ENCODE data around the gene STPG3. TPM values are rescaled to one million over a fixed set of nuclear protein-coding genes. Genes with fewer than 3 reads are reported as not detected.

The STPG3 gene
- total and polyA plus RNA-seq, 2 of the 13 experiments (the other 11 are each of a cell fraction or from before 2014, with no cell fraction given), result not detected

GRCh38 chr9:137236238-137236935 lies 14.7 kb upstream of the STPG3 start (continued):
- TF ChIP-seq ZNF367 (CRISPR knock-in tag; IDR thresholded peaks at IDR 0.05; ENCODE audit: borderline replicate concordance) (no peak), CAMTA2 (CRISPR knock-in tag; IDR thresholded peaks at IDR 0.05; ENCODE audit: borderline replicate concordance) (no peak; the same call in 1 of the 2 replicates), ZNF574 (CRISPR knock-in tag; IDR thresholded peaks at IDR 0.05) (peak; percentile 64), GPBP1L1 (CRISPR knock-in tag; IDR thresholded peaks at IDR 0.05) (no peak), CREB1 (IDR thresholded peaks at IDR 0.05) (no peak), CREB1 (CRISPR knock-in tag; IDR thresholded peaks at IDR 0.05) (no peak), ZNF253 (CRISPR knock-in tag; IDR thresholded peaks at IDR 0.05; ENCODE audit: borderline replicate concordance) (no peak), THRA (CRISPR knock-in tag; IDR thresholded peaks at IDR 0.05; ENCODE audit: borderline replicate concordance) (peak; percentile 69; the same call in 1 of the 2 replicates), IRF1 (CRISPR knock-in tag; IDR thresholded peaks at IDR 0.05; ENCODE audit: low read depth) (no peak), ZNF607 (CRISPR knock-in tag; IDR thresholded peaks at IDR 0.05; ENCODE audit: borderline replicate concordance) (peak; percentile 53; the same call in 1 of the 2 replicates), ZXDC (CRISPR knock-in tag; IDR thresholded peaks at IDR 0.05) (no peak), CBX1 (IDR thresholded peaks at IDR 0.05; ENCODE audit: low read depth) (peak; percentile 81), NFRKB (IDR thresholded peaks at IDR 0.05) (no peak), NFATC3 (CRISPR knock-in tag; IDR thresholded peaks at IDR 0.05) (no peak)
- TF ChIP-seq, protein P1, sequence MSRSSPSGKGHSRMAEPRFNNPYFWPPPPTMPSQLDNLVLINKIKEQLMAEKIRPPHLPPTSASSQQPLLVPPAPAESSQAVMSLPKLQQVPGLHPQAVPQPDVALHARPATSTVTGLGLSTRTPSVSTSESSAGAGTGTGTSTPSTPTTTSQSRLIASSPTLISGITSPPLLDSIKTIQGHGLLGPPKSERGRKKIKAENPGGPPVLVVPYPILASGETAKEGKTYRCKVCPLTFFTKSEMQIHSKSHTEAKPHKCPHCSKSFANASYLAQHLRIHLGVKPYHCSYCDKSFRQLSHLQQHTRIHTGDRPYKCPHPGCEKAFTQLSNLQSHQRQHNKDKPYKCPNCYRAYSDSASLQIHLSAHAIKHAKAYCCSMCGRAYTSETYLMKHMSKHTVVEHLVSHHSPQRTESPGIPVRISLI (CRISPR knock-in tag; IDR thresholded peaks at IDR 0.05; ENCODE audit: borderline replicate concordance), result no peak; the same call in 1 of the 2 replicates
- TF ChIP-seq, protein P2, sequence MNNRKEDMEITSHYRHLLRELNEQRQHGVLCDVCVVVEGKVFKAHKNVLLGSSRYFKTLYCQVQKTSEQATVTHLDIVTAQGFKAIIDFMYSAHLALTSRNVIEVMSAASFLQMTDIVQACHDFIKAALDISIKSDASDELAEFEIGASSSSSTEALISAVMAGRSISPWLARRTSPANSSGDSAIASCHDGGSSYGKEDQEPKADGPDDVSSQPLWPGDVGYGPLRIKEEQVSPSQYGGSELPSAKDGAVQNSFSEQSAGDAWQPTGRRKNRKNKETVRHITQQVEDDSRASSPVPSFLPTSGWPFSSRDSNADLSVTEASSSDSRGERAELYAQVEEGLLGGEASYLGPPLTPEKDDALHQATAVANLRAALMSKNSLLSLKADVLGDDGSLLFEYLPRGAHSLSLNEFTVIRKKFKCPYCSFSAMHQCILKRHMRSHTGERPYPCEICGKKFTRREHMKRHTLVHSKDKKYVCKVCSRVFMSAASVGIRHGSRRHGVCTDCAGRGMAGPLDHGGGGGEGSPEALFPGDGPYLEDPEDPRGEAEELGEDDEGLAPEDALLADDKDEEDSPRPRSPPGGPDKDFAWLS (CRISPR knock-in tag; IDR thresholded peaks at IDR 0.05; ENCODE audit: borderline replicate concordance), result no peak

Measured in HepG2 (cell line).